A549 (cell line): ENCODE measurements around the gene MBLAC1. TPM values are rescaled to one million over a fixed set of nuclear protein-coding genes. Genes with fewer than 3 reads are reported as not detected.
A peak's percentile ranks its signal among the peaks of the same experiment; 100 is the strongest.

Source experiments
- ATAC-seq, 2 experiments: fragments of 200-7000 bp in 1 of 2; fragments of >200 bp in 1 of 2; cut with Nextera tagmentation in 1 of 2; cut with Tn5 transposase in 1 of 2; 3 replicates each; pipeline versions ENCODE4 v1.8.0 to v1.9.1; 2018 to 2020; ENCODE audit warnings: mild to moderate bottlenecking in 1 of 2, moderate library complexity in 1 of 2
- CTCF ChIA-PET: fragments of 300-600 bp; sonication (Branson Sonifier 250); formaldehyde crosslinking; extraction: SDS; loops from one replicate; lab custom pipeline; 2021; ENCODE audit warnings: antibody characterized with exemption, inconsistent platforms; lab: Yijun Ruan, JAX
- POLR2A ChIA-PET: fragments of 350-600 bp; formaldehyde crosslinking; extraction: SDS; loops from one replicate; lab custom pipeline; 2021; ENCODE audit warnings: antibody characterized with exemption, inconsistent platforms; lab: Yijun Ruan, JAX
- DNase-seq, 2 experiments: peaks; one replicate each; pipeline versions ENCODE4 v3.0.0 to v3.0.0-alpha.2; 2011 to 2016; ENCODE audit warnings: low read depth in 1 of 2, low spot score in 1 of 2
- FAIRE-seq: peaks from 2 replicates; lab custom pipeline; 2011; peaks lifted over from hg19 to GRCh38; lab: Jason Lieb, UNC
- H3K27ac ChIP-seq, 2 experiments: fragments of >200 bp; sonication (Bioruptor Twin); formaldehyde crosslinking; 3 replicates each; pipeline ENCODE4 v1.5.1; 2016 to 2017
- H3K4me1 ChIP-seq: fragments of >200 bp; sonication (Bioruptor Twin); formaldehyde crosslinking; 3 replicates; pipeline ENCODE4 v1.6.1; 2016
- H3K4me2 ChIP-seq: fragments of >200 bp; sonication (Bioruptor Twin); formaldehyde crosslinking; 3 replicates; pipeline ENCODE4 v1.6.1; 2016
- H3K4me3 ChIP-seq: fragments of >200 bp; sonication (Bioruptor Twin); formaldehyde crosslinking; 3 replicates; pipeline ENCODE4 v1.5.1; 2016
- H3K9me3 ChIP-seq: fragments of >200 bp; sonication (Bioruptor Twin); formaldehyde crosslinking; 3 replicates; pipeline ENCODE4 v1.6.1; 2016
- BHLHE40 ChIP-seq: IDR thresholded peaks from 2 replicates; pipeline ENCODE4 v1.6.1; 2012; ENCODE audit warnings: low read depth, low read length, inconsistent platforms
- EHF ChIP-seq: fragments of 250-450 bp; sonication (Bioruptor Pico); IDR thresholded peaks from 2 replicates; pipeline ENCODE4 v1.5.0; 2020; ENCODE audit warnings: mild to moderate bottlenecking
- EHMT2 ChIP-seq: fragments of 200-600 bp; sonication (generic); IDR thresholded peaks from 2 replicates; pipeline ENCODE4 v1.6.1; 2016; ENCODE audit warnings: antibody characterized with exemption, low read depth, mild to moderate bottlenecking, moderate library complexity
- FOSB ChIP-seq: fragments of 250-450 bp; sonication (Bioruptor Pico); IDR thresholded peaks from 2 replicates; pipeline ENCODE4 v1.5.0; 2020; ENCODE audit warnings: mild to moderate bottlenecking, moderate library complexity
- FOSL2 ChIP-seq, 2 experiments: fragments of 450-650 bp in 1 of 2; fragments of >200 bp in 1 of 2; sonication (Bioruptor Twin) in 1 of 2; formaldehyde crosslinking; IDR thresholded peaks; 2 replicates each; pipeline versions ENCODE4 v1.5.0 to v1.6.1; 2016 to 2020; ENCODE audit warnings: mild to moderate bottlenecking in 1 of 2, moderate library complexity in 1 of 2
- FOXS1 ChIP-seq: fragments of 250-450 bp; sonication (Bioruptor Pico); IDR thresholded peaks from 2 replicates; pipeline ENCODE4 v1.5.0; 2020; ENCODE audit warnings: mild to moderate bottlenecking, moderate library complexity
- HOXA7 ChIP-seq: fragments of 250-450 bp; sonication (Bioruptor Pico); IDR thresholded peaks from 2 replicates; pipeline ENCODE4 v1.5.0; 2020; ENCODE audit warnings: mild to moderate bottlenecking, moderate library complexity
- JUN ChIP-seq, 2 experiments: fragments of >200 bp; sonication (Bioruptor Twin); formaldehyde crosslinking; IDR thresholded peaks; 2 replicates in 1 of 2; 3 replicates in 1 of 2; pipeline ENCODE4 v1.6.1; 2016 to 2017
- MAZ ChIP-seq: fragments of 150-350 bp; IDR thresholded peaks from 2 replicates; pipeline ENCODE4 v1.6.1; 2014; ENCODE audit warnings: antibody characterized with exemption, low read depth, low read length, borderline replicate concordance
- NPAS2 ChIP-seq: fragments of 250-450 bp; sonication (Bioruptor Pico); IDR thresholded peaks from 2 replicates; pipeline ENCODE4 v1.8.0; 2022; ENCODE audit warnings: mild to moderate bottlenecking, moderate library complexity, borderline replicate concordance
- POLR2A ChIP-seq: IDR thresholded peaks from 2 replicates; pipeline ENCODE4 v1.6.1; 2012; ENCODE audit warnings: mild to moderate bottlenecking, low read length
- POLR2AphosphoS2 ChIP-seq: conservative IDR thresholded peaks from 2 replicates; pipeline ENCODE4 v1.6.1; 2012; ENCODE audit warnings: low read length, improper control_type of control experiment, inconsistent platforms
- RARB ChIP-seq: fragments of 250-450 bp; sonication (Bioruptor Pico); IDR thresholded peaks from 2 replicates; pipeline ENCODE4 v1.8.0; 2021; ENCODE audit warnings: mild to moderate bottlenecking, moderate library complexity
- RCOR1 ChIP-seq: fragments of 150-350 bp; IDR thresholded peaks from 2 replicates; pipeline ENCODE4 v1.6.1; 2014; ENCODE audit warnings: antibody characterized with exemption, low read length, low read depth
- RFX5 ChIP-seq: fragments of 450-650 bp; IDR thresholded peaks from 2 replicates; pipeline ENCODE4 v1.7.1; 2014; ENCODE audit warnings: antibody characterized with exemption, mild to moderate bottlenecking, moderate library complexity
- TFCP2L1 ChIP-seq: fragments of 250-450 bp; sonication (Bioruptor Pico); IDR thresholded peaks from 2 replicates; pipeline ENCODE4 v1.5.0; 2021; ENCODE audit warnings: mild to moderate bottlenecking
- TP53 ChIP-seq: fragments of 250-450 bp; sonication (Bioruptor Pico); IDR thresholded peaks from 2 replicates; pipeline ENCODE4 v1.5.0; 2021; ENCODE audit warnings: mild to moderate bottlenecking, moderate library complexity
- ZC3H11A ChIP-seq: fragments of 450-650 bp; IDR thresholded peaks from 2 replicates; pipeline ENCODE4 v1.6.1; 2014; ENCODE audit warnings: antibody characterized with exemption, mild to moderate bottlenecking
- WGBS: methylation state at CpG from one replicate; pipeline ENCODE4 v1.1.6; 2017; ENCODE audit errors: missing lambda C conversion rate; 5-methylcytosine and 5-hydroxymethylcytosine counted together
- polyA plus RNA-seq, 4 experiments: library from polyadenylated mRNA; depleted of rRNA in 3 of 4; stranded (reverse); fragments of >200 nt; fragmentation: RNase III in 1 of 4; extraction: RNeasy Plus Mini Kit Qiagen cat#74134 plus additional on column Dnase treatment in 1 of 4; gene quantifications; 2 replicates in 3 of 4; 3 replicates in 1 of 4; pipeline ENCODE4 v1.2.3, GENCODE V29; 2011 to 2017
- TF ChIP-seq, protein P1 (sequence below): IDR thresholded peaks from 2 replicates; pipeline ENCODE4 v1.6.1; 2012
- TF ChIP-seq, protein P2 (sequence below): IDR thresholded peaks from 2 replicates; pipeline ENCODE4 v1.6.1; 2012
- TF ChIP-seq, protein P3 (sequence below): fragments of >200 bp; sonication (Bioruptor Twin); formaldehyde crosslinking; IDR thresholded peaks from 3 replicates; pipeline ENCODE4 v1.6.1; 2016

The MBLAC1 gene
- polyA plus RNA-seq, 2 of the 4 experiments (the other 2 are of a cell fraction) = 0.63 to 2.6 TPM

DNA sequence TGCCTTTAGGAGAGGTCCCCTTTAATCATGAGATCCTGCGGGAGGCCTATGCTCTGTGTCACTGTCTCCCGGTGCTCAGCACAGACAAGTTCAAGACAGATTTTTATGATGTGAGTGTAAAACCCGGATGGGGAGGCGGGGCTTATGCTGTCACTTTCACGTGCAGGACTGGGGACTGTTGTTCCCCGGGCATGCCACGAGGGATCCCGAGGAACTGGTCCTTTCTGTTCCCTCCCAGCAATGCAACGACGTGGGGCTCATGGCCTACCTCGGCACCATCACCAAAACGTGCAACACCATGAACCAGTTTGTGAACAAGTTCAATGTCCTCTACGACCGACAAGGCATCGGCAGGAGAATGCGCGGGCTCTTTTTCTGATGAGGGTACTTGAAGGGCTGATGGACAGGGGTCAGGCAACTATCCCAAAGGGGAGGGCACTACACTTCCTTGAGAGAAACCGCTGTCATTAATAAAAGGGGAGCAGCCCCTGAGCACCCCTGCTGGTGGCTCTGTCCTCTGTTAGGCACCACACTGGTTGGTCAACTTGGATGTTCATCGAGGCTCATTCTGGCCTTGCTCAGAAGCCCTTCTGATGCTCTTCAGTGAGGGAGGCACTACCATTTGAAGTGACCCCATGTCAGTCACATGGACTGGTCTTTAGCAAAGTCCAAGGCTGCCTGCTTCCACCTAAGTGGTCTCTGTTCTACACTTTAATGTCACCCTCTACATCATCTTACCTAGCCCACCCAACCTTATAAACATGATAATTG, 35.2 kb upstream of the MBLAC1 start:
- Histone ChIP-seq H3K4me3 (no peak overlapping the region), H3K4me1 (peaks cover 14% of the 10 kb centered on the region), H3K9me3 (no peaks in the 10 kb centered on the region), H3K27ac (no peak overlapping the region), H3K4me2 (no peak overlapping the region)
- FAIRE-seq (no peak), ATAC-seq (peak; percentile 41 to 49; a peak in 5 of 6 replicates), DNase-seq (peak in 1 of 2 experiments; percentile 42)
- ChIA-PET CTCF (interaction anchor here (0.6 to 1.1 kb wide), 2 partner anchors 9 to 316 kb away, joined by 4 to 5 read pairs; no protein-coding TSS in a partner anchor), POLR2A (interaction anchor here (4.8 kb wide), 1 partner anchor 10 kb away, joined by 46 read pairs; the partner anchor contains the start of genes AP4M1 and MCM7)
- WGBS = 76% methylated on average over 19 of the region's 19 CpGs
- no peak for TF ChIP-seq MAZ
- TF ChIP-seq FOSL2 (IDR thresholded peaks at IDR 0.05) = no peak
- 0 out of 2 replicates have a peak, but pooled peaks have one; percentile 2 for TF ChIP-seq FOSL2 (CRISPR knock-in tag; IDR thresholded peaks at IDR 0.05)
- no peak for TF ChIP-seq RCOR1
- no peak for TF ChIP-seq EHMT2
- peak; percentile 79; the same call in 1 of the 2 replicates for TF ChIP-seq RARB (CRISPR knock-in tag)
- TF ChIP-seq POLR2AphosphoS2 = peak; percentile 97
- TF ChIP-seq ZC3H11A = no peak
- TF ChIP-seq TFCP2L1 (CRISPR knock-in tag) = peak; percentile 84; the same call in 1 of the 2 replicates
- TF ChIP-seq TP53 = peak; percentile 89
- 0 out of 2 replicates have a peak, but pooled peaks have one; percentile 21 for TF ChIP-seq FOXS1 (CRISPR knock-in tag)
- TF ChIP-seq, protein P1, sequence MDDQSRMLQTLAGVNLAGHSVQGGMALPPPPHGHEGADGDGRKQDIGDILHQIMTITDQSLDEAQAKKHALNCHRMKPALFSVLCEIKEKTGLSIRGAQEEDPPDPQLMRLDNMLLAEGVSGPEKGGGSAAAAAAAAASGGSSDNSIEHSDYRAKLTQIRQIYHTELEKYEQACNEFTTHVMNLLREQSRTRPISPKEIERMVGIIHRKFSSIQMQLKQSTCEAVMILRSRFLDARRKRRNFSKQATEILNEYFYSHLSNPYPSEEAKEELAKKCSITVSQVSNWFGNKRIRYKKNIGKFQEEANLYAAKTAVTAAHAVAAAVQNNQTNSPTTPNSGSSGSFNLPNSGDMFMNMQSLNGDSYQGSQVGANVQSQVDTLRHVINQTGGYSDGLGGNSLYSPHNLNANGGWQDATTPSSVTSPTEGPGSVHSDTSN = no peak
- TF ChIP-seq HOXA7 (CRISPR knock-in tag) = peak; percentile 88
- TF ChIP-seq EHF = 0 out of 2 replicates have a peak, but pooled peaks have one; percentile 25
- TF ChIP-seq RFX5 = no peak
- 0 out of 5 replicates have a peak, but pooled peaks of 1 of the 2 experiments have one; percentile 27 for TF ChIP-seq JUN (IDR thresholded peaks at IDR 0.05)
- TF ChIP-seq BHLHE40 = peak; percentile 22; the same call in 1 of the 2 replicates
- peak; percentile 96 for TF ChIP-seq FOSB
- no peak for TF ChIP-seq NPAS2 (CRISPR knock-in tag)

DNA sequence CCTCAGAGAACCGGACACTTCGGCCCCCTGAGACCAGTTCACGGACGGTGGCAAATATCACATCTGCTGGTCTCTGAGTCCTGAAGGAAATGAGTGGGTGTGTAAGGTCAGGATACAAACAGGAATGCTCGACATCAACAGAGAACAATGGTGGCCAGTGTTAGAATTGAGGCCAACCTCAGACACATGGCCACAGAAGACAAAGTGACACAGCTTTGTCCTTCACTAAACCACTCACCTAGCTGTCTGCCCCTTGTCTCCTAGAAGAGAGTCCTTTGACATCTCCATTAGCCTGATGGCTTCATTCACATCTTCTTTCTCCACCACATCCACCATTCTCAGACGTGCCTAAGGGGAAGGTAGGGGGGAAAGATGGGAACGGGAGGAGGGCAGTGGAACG, 33.7 kb upstream of the MBLAC1 start:
- 0 out of 2 replicates have a peak, but pooled peaks have one; percentile 48 for TF ChIP-seq POLR2AphosphoS2
- TF ChIP-seq, protein P2, sequence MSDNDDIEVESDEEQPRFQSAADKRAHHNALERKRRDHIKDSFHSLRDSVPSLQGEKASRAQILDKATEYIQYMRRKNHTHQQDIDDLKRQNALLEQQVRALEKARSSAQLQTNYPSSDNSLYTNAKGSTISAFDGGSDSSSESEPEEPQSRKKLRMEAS = 0 out of 2 replicates have a peak, but pooled peaks have one; percentile 11
- TF ChIP-seq POLR2A = no peak
- TF ChIP-seq, all 56 proteins: peak for 2
- H3K4me2 ChIP-seq = no peak overlapping the region
- ATAC-seq = no peak
- H3K4me1 ChIP-seq = peaks cover 14% of the 10 kb centered on the region
- no peak overlapping the region for H3K27ac ChIP-seq
- DNase-seq = no peak
- H3K4me3 ChIP-seq = no peak overlapping the region
- POLR2A ChIA-PET = interaction anchor here (1.4 kb wide), 1 partner anchor 9 kb away, joined by 3 read pairs; the partner anchor contains the start of genes AP4M1 and MCM7
- FAIRE-seq = no peak
- WGBS = 85% methylated on average over 8 of the region's 8 CpGs
- CTCF ChIA-PET = no interaction called here
- no peaks in the 10 kb centered on the region for H3K9me3 ChIP-seq

DNA sequence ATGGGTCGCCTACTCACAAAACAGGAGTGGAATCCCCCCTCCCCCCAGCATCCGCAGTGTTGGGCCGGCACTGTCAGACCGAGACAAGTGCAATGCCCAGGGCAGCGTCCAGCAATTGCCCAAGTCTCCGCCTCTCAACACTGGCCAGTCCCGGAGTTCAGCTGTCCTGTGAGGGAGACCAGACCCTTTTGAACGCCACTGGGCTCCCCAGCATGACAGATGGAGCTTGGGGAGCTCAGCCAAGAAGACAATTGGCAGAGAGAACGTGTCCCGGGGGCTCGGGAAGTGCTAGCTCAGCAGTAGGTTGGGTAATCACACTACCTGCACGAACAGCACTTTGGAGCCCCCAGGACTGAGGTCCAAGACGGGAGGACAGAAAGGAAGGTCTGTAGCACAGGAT, 33.3 kb upstream of the MBLAC1 start:
- WGBS = 86% methylated on average over 13 of the region's 13 CpGs
- DNase-seq = no peak
- TF ChIP-seq, protein P2 = no peak
- TF ChIP-seq, protein P3, sequence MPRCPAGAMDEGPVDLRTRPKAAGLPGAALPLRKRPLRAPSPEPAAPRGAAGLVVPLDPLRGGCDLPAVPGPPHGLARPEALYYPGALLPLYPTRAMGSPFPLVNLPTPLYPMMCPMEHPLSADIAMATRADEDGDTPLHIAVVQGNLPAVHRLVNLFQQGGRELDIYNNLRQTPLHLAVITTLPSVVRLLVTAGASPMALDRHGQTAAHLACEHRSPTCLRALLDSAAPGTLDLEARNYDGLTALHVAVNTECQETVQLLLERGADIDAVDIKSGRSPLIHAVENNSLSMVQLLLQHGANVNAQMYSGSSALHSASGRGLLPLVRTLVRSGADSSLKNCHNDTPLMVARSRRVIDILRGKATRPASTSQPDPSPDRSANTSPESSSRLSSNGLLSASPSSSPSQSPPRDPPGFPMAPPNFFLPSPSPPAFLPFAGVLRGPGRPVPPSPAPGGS = 0 out of 3 replicates have a peak, but pooled peaks have one; percentile 2
- TF ChIP-seq, all 56 proteins: peak for 1
- Histone ChIP-seq H3K27ac (no peak overlapping the region), H3K4me3 (no peak overlapping the region), H3K4me2 (no peak overlapping the region), H3K9me3 (no peaks in the 10 kb centered on the region), H3K4me1 (peaks cover 10% of the 10 kb centered on the region)
- ChIA-PET POLR2A (interaction anchor here (1.4 kb wide), 1 partner anchor 8 kb away, joined by 3 read pairs; the partner anchor contains the start of genes AP4M1 and MCM7), CTCF (no interaction called here)
- no peak for FAIRE-seq
- ATAC-seq = peak in 1 of 2 experiments; percentile 1; a peak in 1 of 6 replicates
